IPS-20b (cell line): ENCODE measurements around the gene TMEM53.

Source experiments
- H3K27ac ChIP-seq: one replicate; pipeline ENCODE4 v1.5.1; 2013; ENCODE audit warnings: low read length
- H3K27me3 ChIP-seq: 2 replicates; pipeline ENCODE4 v1.6.1; 2013; ENCODE audit warnings: mild to moderate bottlenecking, low read length, inconsistent platforms; ENCODE audit not compliant: insufficient read depth
- H3K36me3 ChIP-seq: 2 replicates; pipeline ENCODE4 v1.6.1; 2013; ENCODE audit warnings: low read depth, mild to moderate bottlenecking, inconsistent platforms, low read length, moderate library complexity; ENCODE audit not compliant: insufficient read depth
- H3K4me1 ChIP-seq: 2 replicates; pipeline ENCODE4 v1.6.1; 2013; ENCODE audit warnings: mild to moderate bottlenecking, control low read depth, inconsistent platforms, low read length, moderate library complexity; ENCODE audit not compliant: insufficient read depth
- H3K4me3 ChIP-seq: 2 replicates; pipeline ENCODE4 v1.5.1; 2013; ENCODE audit warnings: mild to moderate bottlenecking, low read length, inconsistent platforms
- H3K9ac ChIP-seq: 2 replicates; pipeline ENCODE4 v1.6.1; 2013; ENCODE audit warnings: low read depth, mild to moderate bottlenecking, inconsistent platforms, low read length, moderate library complexity
- H3K9me3 ChIP-seq: 2 replicates; pipeline ENCODE4 v1.6.1; 2013; ENCODE audit warnings: mild to moderate bottlenecking, low read depth, low read length, inconsistent platforms; ENCODE audit not compliant: insufficient read depth

The TMEM53 gene

GRCh38 chr1:44611866-44612265 lies 62.4 kb downstream of the TMEM53 start:
- no peak overlapping the region for H3K4me3 ChIP-seq
- no peak overlapping the region for H3K9ac ChIP-seq

GRCh38 chr1:44611419-44611818 lies 62.9 kb downstream of the TMEM53 start:
- peaks cover 16% of the 10 kb centered on the region for H3K27me3 ChIP-seq
- H3K4me1 ChIP-seq: peaks cover 5% of the 10 kb centered on the region; the same call in 1 of the 2 replicates
- H3K9ac ChIP-seq: no peak overlapping the region
- no peaks in the 10 kb centered on the region for H3K9me3 ChIP-seq
- no peak overlapping the region for H3K4me3 ChIP-seq
- H3K36me3 ChIP-seq: 0 out of 2 replicates have a peak, but pooled peaks cover 6% of the 10 kb centered on the region
- H3K27ac ChIP-seq: no peak overlapping the region

More at GRCh38 chr1:44611866-44612265, 62.4 kb downstream of the TMEM53 start:
- peaks cover 21% of the 10 kb centered on the region for H3K27me3 ChIP-seq
- H3K36me3 ChIP-seq: 0 out of 2 replicates have a peak, but pooled peaks cover 6% of the 10 kb centered on the region
- H3K4me1 ChIP-seq: peaks cover 5% of the 10 kb centered on the region; the same call in 1 of the 2 replicates
- no peaks in the 10 kb centered on the region for H3K9me3 ChIP-seq
- no peak overlapping the region for H3K27ac ChIP-seq

GRCh38 chr1:44610527-44611148 lies 63.6 kb downstream of the TMEM53 start:
- Histone ChIP-seq H3K4me3 (no peak overlapping the region), H3K36me3 (0 out of 2 replicates have a peak, but pooled peaks cover 3% of the 10 kb centered on the region), H3K9ac (no peak overlapping the region)

GRCh38 chr1:44609768-44610526 lies 64.3 kb downstream of the TMEM53 start:
- no peak overlapping the region for H3K9ac ChIP-seq
- no peak overlapping the region for H3K4me3 ChIP-seq
- no peaks in the 10 kb centered on the region for H3K36me3 ChIP-seq
- no peaks in the 10 kb centered on the region for H3K9me3 ChIP-seq
- peaks cover 5% of the 10 kb centered on the region; the same call in 1 of the 2 replicates for H3K4me1 ChIP-seq
- no peak overlapping the region for H3K27ac ChIP-seq
- peaks cover 1% of the 10 kb centered on the region; the same call in 1 of the 2 replicates for H3K27me3 ChIP-seq

More at GRCh38 chr1:44610527-44611148, 63.6 kb downstream of the TMEM53 start:
- H3K9me3 ChIP-seq: no peaks in the 10 kb centered on the region
- H3K4me1 ChIP-seq: peaks cover 5% of the 10 kb centered on the region; the same call in 1 of the 2 replicates
- H3K27ac ChIP-seq: no peak overlapping the region
- peaks cover 8% of the 10 kb centered on the region for H3K27me3 ChIP-seq

GRCh38 chr1:44609412-44609767 lies 64.9 kb downstream of the TMEM53 start:
- Histone ChIP-seq H3K4me3 (no peak overlapping the region), H3K4me1 (peaks cover 5% of the 10 kb centered on the region; the same call in 1 of the 2 replicates), H3K36me3 (no peaks in the 10 kb centered on the region), H3K27ac (no peak overlapping the region), H3K27me3 (no peaks in the 10 kb centered on the region), H3K9ac (no peak overlapping the region), H3K9me3 (no peaks in the 10 kb centered on the region)

GRCh38 chr1:44608141-44608540 lies 66.1 kb downstream of the TMEM53 start:
- Histone ChIP-seq H3K9me3 (no peaks in the 10 kb centered on the region), H3K4me3 (no peak overlapping the region), H3K36me3 (no peaks in the 10 kb centered on the region), H3K9ac (no peak overlapping the region), H3K27me3 (no peaks in the 10 kb centered on the region), H3K4me1 (peaks cover 5% of the 10 kb centered on the region; the same call in 1 of the 2 replicates), H3K27ac (no peak overlapping the region)

- Histone ChIP-seq H3K27ac (no peak overlapping the region), H3K9ac (no peak overlapping the region), H3K4me1 (peaks cover 5% of the 10 kb centered on the region; the same call in 1 of the 2 replicates), H3K4me3 (no peak overlapping the region), H3K36me3 (no peaks in the 10 kb centered on the region), H3K9me3 (no peaks in the 10 kb centered on the region), H3K27me3 (peaks cover 13% of the 10 kb centered on the region; the same call in 1 of the 2 replicates)
Measured at GRCh38 chr1:44606701-44607281, 67.5 kb downstream of the TMEM53 start.

GRCh38 chr1:44605914-44606615 lies 68.2 kb downstream of the TMEM53 start:
- Histone ChIP-seq H3K9me3 (no peaks in the 10 kb centered on the region), H3K9ac (no peak overlapping the region), H3K27ac (no peak overlapping the region), H3K4me1 (peaks cover 5% of the 10 kb centered on the region; the same call in 1 of the 2 replicates), H3K36me3 (no peaks in the 10 kb centered on the region), H3K4me3 (no peak overlapping the region), H3K27me3 (peaks cover 20% of the 10 kb centered on the region)

- no peaks in the 10 kb centered on the region for H3K9me3 ChIP-seq
- no peak overlapping the region for H3K4me3 ChIP-seq
- no peak overlapping the region for H3K9ac ChIP-seq
- H3K27ac ChIP-seq: no peak overlapping the region
- peaks cover 31% of the 10 kb centered on the region for H3K27me3 ChIP-seq
- no peaks in the 10 kb centered on the region for H3K4me1 ChIP-seq
- H3K36me3 ChIP-seq: no peaks in the 10 kb centered on the region
Measured at GRCh38 chr1:44604157-44604955, 69.9 kb downstream of the TMEM53 start.

- H3K9ac ChIP-seq: no peak overlapping the region; the same call in 1 of the 2 replicates
- H3K27me3 ChIP-seq: peaks cover 31% of the 10 kb centered on the region
- no peaks in the 10 kb centered on the region for H3K4me1 ChIP-seq
- no peak overlapping the region for H3K27ac ChIP-seq
- no peak overlapping the region for H3K4me3 ChIP-seq
- H3K9me3 ChIP-seq: no peaks in the 10 kb centered on the region
- no peaks in the 10 kb centered on the region for H3K36me3 ChIP-seq
Measured at GRCh38 chr1:44603718-44604117, 70.6 kb downstream of the TMEM53 start.
